GM21723 (cell line): ENCODE results near the gene EIF4E2.

Experiments used
- ATAC-seq: cut with Tn5 transposase; IDR thresholded peaks from one replicate; pipeline ENCODE4 v1.9.1; 2021; ENCODE audit warnings: mild to moderate bottlenecking, moderate library complexity; ENCODE audit not compliant: unreplicated experiment

EIF4E2 gene

DNA sequence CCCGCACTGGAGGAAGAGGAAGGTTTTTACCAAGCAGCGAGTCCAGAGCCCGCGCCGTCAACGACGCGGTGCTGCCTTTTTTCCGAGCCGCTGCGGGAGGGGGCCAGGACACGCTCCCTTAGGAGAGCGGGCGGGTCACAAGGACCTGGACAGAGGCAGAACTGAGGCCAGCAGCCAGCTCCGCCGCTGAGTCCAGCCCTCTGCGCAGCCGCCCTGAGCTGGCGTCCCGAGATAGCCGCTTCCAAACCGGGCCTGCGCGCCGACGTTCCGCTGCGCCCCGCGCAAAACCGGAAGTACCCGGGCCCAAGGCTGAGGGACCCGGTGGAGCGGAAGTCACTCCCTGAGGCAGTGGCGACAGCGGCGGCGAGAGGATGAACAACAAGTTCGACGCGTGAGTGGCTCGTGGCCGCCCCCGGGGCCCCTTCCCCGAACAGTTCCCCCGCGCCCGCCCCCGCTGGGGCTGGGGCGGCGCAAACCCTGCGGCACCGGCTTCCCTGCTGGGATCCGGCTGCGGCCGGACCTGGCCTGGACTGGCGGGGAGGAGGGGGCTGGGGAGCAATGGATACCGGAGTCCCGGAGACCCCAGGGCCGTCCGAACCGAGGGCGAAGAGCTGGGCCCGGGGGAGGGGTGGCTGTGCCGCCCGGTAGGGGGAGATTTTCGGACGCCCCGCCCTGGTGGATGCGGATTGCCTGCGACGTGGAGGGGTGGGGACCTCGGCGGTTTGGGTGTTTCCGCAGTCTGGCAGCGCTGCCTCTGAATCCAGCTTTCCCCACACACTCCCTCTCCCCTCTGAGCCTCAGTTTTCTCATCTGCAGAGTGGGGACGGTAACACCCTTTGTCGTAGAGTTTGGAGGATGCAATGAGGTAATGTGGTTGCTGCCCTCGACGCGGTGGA lies at the start of gene EIF4E2, which contains the start of gene TIGD1:
Gene EIF4E2 (plus strand): TSS at position 336 of the 896 bp plus-strand sequence. CDS start 36 bp downstream, at position 372.
Gene TIGD1 (minus strand): TSS at position 204 of the 896 bp plus-strand sequence. CDS start 675 bp downstream, outside the sequence.
- ATAC-seq, result peak; percentile 93

DNA sequence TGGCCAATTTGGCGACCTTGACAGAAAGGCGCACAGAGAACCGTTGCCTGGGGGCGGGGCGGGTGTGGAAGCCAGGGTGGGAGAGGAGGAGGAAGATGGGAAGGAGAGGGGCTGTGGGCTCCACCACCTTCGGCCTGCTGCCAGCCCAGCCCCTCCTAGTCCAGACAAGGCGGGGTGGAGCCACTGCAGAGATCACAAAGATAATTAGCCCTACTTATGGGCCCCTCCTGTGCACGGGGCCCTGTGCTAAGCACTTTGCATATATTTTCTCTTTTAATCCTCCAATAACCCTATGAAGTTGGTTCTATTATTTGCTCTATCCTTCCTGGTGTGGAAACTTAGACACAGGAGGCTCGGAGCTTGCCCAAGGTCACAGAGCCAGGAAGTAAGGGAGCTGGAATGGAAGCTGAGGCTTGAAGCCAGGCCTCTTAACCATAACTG lies 49.1 kb upstream of the EIF4E2 start:
- no peak for ATAC-seq

- no peak for ATAC-seq
These were observed 48.6 kb upstream of the EIF4E2 start for GRCh38 chr2:232501794-232502390.

DNA sequence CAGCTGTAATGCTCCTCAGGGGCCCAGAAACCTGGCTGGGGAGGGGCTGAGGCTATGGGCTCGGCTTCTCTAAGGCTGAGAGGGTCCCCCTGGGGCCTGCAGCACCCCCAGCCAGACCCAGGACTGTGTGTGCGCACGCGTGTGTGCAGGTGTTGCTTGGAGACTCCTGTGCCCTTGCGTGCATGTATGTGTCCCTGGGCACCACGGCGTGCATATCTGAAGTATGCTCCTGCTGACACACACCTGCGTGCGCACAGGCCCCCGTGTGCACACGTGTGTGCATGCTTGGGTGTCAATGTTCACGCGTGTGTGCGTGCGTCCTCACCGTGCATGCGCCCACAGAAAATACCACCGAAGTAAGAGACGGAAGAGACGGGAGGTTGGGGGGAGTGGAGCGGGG lies 48.0 kb upstream of the EIF4E2 start:
- ATAC-seq, result no peak

DNA sequence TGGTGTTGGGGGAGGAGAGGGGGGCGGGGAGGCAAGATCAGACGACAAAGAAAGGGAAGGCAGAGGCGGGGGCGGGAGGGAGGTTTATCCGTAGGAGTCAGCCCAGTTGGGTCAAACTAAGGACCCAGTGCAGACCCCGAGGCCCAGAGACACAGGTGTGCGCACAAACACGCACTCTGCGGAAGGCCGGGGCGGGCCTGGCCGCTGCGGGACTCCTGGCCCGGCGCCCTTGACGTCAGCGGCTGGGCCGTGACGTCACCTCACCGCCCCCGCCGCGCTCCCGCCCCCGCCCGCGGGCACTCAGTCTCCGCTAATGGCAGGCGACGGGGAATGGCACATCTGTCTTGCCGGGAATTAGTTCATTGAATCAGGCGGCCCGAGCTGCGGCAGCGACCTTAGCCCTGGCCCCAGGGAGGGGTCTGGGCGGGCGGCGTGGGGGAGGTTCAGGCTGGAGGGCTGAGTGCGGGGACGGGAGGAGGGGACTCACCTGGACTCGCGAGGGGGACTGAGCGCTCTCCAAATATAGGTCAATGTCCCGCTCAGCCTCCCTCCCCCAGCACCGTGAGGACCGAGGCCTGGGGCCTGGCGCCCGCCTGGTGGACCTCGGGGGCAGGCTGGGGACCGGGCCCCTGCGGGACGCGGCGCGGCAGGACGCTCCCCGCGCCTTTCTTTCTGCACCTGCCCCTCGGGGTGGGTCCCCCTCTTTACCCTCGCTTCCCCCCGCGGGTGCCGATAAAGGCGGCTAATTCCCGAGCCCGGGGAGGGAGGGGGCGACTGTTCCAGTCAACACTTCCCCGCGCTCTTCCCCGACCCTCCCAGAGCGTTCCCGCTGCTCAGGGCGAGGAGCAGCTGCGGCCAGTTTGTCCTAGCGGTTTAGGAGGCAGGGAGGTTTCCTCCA lies 47.3 kb upstream of the EIF4E2 start:
- ATAC-seq, result no peak

DNA sequence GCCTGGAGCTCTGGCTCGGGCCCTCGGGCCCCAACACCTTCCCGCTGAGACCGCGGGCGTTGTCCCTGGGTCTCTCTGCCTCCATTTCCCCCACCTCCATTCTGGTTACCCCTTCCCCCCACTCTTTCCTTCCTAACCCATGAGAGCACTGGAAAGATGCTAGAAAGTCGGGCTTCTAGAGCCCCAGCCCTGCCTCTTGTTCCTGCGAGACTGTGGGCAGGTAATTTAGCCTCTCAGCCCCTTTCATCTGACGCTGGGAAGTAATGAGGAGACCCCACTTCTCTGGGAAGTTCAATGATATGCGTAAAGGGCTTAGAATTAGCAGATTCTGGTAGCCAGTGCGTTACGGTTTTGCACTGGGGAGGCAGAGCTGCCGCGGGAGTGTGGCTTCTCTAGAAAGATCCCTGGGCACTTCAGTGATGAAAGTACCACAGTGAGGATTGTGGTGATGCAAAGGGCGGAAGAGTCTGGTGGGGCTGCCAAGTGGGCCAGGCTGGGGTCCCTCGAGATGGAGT lies 46.6 kb upstream of the EIF4E2 start:
- no peak for ATAC-seq

DNA sequence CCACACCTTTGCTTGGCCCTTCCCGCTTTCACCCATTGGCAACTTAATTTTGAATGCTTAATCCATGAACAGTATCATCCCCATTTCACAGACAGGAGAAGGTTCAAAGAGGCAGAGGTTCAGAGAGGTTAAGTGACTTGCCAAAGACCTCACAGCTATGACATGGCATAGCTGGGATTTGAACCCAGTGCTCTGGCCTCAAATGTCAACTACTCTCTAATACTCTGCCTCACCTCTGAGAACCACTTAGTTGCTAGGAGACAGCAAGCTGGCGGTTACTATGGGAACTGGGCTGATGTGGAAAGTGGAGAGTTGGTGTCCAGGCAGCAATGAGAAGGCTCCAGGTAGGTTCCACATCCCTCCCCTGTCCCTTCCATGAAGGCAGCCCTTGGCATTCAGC lies 46.1 kb upstream of the EIF4E2 start:
- no peak for ATAC-seq

GRCh38 chr2:232505856-232506255 lies 44.6 kb upstream of the EIF4E2 start:
- ATAC-seq, result no peak

DNA sequence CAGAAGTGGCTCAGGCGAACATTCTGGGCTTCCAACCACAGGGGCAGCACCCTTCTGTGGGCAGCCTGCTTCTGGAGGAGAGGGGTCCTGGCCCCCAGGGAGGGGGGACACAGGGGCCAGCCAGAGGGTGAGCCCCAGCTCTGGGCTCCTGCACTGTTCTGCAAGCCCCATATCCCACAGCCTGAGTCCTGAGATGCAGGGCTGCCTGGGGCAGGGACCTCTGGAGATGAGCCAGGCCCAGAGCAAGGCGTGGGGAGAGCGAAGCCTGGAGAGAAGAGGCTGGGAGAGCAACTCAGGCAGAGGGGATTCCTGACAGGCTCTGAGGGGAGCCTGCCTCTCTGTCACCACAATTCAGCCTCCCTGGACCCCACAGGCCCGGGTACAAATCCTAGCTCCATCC lies 43.8 kb upstream of the EIF4E2 start:
- ATAC-seq, result no peak

DNA sequence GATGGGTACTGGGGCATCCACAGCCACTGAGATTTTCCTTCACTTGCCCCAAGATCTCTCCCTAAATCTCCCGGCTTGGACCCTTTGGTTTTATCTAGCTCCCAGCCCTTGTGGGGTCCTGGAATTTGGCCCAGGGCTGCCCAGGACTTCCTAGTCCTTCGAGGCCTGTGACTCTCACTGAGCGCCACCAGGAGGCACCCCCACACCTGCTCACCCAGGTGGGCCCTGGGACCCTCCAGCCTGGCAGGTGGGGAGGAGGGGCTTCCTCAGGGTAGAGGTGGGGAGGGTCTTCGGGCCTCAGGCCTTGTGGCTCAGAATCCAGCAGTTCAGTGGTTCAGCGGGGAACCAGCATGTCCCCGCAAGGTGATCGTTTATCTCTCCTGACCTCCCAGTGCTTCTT lies 42.2 kb upstream of the EIF4E2 start:
- ATAC-seq, result no peak

DNA sequence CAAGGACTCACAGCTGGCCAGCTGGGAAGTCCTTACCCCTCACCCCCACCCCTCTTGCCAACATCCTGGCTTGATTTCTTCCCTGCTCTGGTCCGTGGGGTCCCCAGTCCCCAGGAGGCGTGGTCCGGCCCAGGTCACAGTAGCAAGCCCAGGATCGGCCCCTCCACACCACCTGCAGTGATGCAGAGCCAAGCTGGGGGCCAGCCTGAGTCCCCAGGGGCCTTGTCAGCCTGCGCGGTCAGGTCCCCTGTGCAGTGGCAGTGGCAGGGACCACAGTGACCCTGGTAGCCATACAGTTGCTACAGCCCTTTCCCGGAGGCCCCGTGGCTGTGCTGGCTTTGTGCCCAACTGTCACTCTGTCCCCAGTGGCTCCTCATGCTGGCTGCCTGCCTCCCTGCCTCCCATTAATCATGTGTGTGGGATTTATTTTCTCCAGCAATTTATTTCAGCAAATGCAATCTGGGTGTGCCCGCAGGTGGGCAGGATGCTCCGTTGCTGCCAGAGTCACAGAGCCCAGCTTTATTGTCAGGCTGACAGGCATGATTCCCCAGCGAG lies 39.1 kb upstream of the EIF4E2 start:
- no peak for ATAC-seq

DNA sequence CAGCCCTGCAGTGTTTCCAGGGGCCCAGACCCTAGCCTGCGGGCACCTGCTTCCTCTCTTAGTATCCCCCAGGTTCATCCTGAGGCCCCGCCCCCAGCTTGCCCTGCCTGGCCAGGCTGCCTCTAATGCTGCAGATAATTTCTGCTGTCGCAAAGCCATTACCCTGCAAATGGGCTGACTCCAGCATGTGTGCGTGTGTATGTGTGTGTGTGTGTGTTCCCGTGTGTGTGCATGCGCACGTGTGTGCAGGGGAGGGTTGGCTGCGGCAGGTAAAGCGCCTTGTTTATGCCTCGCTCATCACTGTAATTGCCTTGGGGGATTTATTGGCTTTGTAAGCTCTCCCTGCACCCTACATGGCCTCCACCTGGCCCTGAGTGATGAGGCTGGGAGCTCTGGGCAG lies 37.9 kb upstream of the EIF4E2 start:
- ATAC-seq, result no peak

DNA sequence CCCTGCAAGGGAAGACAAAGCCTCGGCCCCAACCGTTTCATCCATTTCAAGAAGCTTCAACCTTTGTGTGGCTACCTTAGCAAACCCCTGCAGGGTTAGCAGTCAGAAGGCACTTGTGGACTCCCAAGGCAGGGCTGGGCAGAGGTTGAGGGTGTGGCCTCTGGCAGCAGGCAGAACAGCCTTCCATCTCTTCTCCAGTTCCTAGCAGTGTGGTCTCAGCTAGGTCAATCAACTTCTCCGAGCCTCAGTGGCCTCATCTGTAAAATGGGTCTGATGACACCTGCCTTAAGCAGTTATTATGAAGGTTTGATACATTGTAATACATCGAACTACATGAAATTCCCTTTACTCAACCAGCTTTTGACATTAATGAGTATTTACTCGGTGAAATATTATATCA lies 37.1 kb upstream of the EIF4E2 start:
- ATAC-seq, result no peak

DNA sequence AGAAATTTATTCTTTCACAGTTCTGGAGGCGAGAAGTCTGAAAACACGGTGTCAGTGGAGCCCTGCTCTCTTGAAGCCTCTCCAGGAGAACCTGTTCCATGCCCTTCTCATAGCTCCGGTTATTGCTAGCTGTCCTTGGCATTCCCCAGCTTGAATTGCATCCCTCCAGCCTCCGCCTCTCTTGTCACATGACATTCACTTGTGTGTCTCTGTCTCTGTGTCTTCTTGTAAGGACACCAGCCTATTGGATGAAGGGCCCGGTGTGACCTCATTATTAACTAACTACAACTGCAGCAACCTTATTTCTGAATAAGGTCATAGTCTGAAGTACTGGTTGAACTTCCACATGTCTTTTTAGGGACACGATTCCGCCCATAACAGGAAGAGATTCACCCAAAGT lies 34.9 kb upstream of the EIF4E2 start:
- no peak for ATAC-seq

DNA sequence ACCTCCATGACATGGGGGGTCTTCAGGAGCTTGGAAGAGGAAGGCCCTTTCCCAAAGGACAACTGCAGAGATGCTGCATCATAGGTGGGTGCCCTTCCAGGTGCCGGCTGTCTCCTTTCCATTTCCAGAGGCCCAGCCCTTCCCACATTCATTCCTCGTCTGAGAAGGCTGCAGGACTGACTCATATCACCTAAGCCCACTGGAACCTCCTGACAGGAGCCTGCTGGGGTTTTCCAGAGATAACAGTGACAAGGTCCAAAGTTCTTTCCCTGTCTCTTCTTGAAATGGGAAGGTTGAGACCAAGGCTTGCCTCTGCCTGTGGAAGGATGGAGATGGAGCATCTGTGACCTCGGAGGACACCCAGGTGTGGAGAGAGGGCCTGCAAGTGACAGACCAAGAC lies 33.9 kb upstream of the EIF4E2 start:
- no peak for ATAC-seq

GRCh38 chr2:232518844-232519243 lies 31.6 kb upstream of the EIF4E2 start:
- ATAC-seq, result no peak

DNA sequence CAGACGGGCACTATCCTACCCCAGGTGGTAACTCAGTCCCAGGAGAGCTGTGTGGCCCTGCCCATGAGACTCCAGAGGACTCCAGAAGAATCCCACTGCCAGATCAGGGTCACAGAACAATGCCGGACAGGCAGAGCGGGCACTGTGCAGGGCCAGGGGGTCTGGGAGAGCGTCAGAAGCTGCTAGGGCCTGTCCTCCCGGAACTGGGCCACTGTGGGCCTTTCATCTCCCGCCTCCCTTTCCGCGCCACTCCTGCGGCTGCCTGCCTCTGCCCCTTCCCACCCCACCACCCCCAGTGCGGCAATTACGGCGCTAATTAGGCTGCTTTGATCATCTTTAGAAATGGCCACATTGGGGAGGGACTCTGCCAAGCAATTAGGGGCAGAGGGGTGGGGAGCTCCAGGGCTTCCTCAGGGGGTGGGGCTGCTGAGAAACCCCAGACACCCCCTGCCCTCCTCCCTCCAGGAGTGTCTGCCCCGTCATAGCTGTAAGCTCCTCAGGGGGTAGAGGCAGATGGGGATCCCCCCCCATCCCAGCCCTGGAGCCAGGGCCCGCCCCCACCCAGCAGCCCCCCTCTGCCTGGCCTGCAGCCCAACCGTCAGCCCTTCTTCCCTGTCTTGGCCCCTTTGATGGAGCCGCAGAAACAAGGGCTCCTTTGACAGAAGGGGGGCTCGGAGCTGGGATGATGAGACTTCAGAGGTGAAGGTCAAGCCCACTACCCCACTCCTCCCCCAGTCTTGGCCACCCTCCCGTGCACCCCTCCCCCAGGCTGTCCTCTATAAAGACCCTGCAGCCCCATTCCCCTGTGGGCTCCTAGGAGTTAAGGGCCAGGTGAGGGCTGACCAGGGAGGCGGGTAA lies 30.7 kb upstream of the EIF4E2 start, which contains the start of gene PRSS56:
Gene PRSS56 (plus strand): TSS at position 808 of the 858 bp plus-strand sequence. CDS start 211 bp downstream, outside the sequence.
- ATAC-seq, result no peak

- no peak for ATAC-seq
These were observed 30.0 kb upstream of the EIF4E2 start for GRCh38 chr2:232520489-232520888.

DNA sequence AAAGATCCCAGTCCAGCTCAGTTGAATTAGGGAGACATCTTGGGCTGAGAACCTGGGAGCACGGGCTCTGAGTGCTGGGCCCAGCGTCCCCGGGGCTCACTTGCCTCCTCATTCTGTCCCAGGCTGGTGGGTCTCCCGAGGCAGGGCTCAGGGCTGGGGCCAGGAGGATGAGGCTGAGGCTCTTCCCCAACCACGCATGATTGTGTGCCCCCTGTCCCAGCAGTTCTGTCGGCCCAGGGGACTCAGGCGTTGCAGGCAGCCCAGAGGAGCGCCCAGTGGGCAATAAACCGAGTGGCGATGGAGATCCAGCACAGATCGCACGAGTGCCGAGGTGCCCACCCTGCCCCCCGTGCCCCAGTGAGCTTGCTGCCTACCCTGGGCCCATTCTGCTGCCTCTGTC lies 29.4 kb upstream of the EIF4E2 start:
- ATAC-seq, result no peak
